Activated CD4-positive, alpha-beta T cell treated with anti-CD3 and anti-CD28 coated beads, Interleukin-2, Interleukin-4, amounts not matched to agents 100 ng/mL and 50 ng/mL, durations not matched to agents 16 hours and 8 hours (primary cell): ENCODE data around the gene AOPEP.

Experiments used
- DNase-seq: peaks from one replicate; pipeline ENCODE4 v3.0.0-alpha.2; 2020; ENCODE audit warnings: low spot score

The AOPEP gene

GRCh38 chr9:94915476-94916450, 189.3 kb downstream of the AOPEP start:
- DNase-seq = no peak

- no peak for DNase-seq
Measured at GRCh38 chr9:94916956-94917355, 190.5 kb downstream of the AOPEP start.

GRCh38 chr9:94918038-94918753, 191.7 kb downstream of the AOPEP start:
- DNase-seq = no peak

- no peak for DNase-seq
Measured at GRCh38 chr9:94919376-94920098, 193.0 kb downstream of the AOPEP start.

GRCh38 chr9:94920420-94921091, 194.1 kb downstream of the AOPEP start:
- no peak for DNase-seq

GRCh38 chr9:94921092-94921471, 194.6 kb downstream of the AOPEP start:
- no peak for DNase-seq

GRCh38 chr9:94921656-94922055, 195.2 kb downstream of the AOPEP start:
- no peak for DNase-seq

- DNase-seq = no peak
Measured at GRCh38 chr9:94922098-94922607, 195.7 kb downstream of the AOPEP start.

GRCh38 chr9:94922691-94923107, 196.2 kb downstream of the AOPEP start:
- DNase-seq = no peak

- no peak for DNase-seq
Measured at GRCh38 chr9:94923326-94924089, 197.0 kb downstream of the AOPEP start.

GRCh38 chr9:94925751-94926430, 199.4 kb downstream of the AOPEP start:
- DNase-seq = no peak

- DNase-seq = no peak
Measured at GRCh38 chr9:94926431-94926800, 199.9 kb downstream of the AOPEP start.

- DNase-seq = no peak
Measured at GRCh38 chr9:94927048-94927761, 200.7 kb downstream of the AOPEP start.

GRCh38 chr9:94927762-94928670, 201.5 kb downstream of the AOPEP start:
- DNase-seq = no peak

GRCh38 chr9:94928691-94929368, 202.3 kb downstream of the AOPEP start:
- no peak for DNase-seq

GRCh38 chr9:94929369-94929756, 202.9 kb downstream of the AOPEP start:
- no peak for DNase-seq

GRCh38 chr9:94931036-94931633, 204.6 kb downstream of the AOPEP start:
- no peak for DNase-seq

GRCh38 chr9:94931740-94932139, 205.2 kb downstream of the AOPEP start:
- no peak for DNase-seq
